Psoas muscle (tissue), 8 donors: ENCODE data around the gene SWAP70. TPM values are rescaled to one million over a fixed set of nuclear protein-coding genes. Genes with fewer than 3 reads are reported as not detected.

Experiments used
- ATAC-seq, 4 donors: fragments of 200-7000 bp; cut with Tn5 transposase; one replicate each; pipeline ENCODE4 v1.9.1; 2020; ENCODE audit warnings: moderate library complexity in 3 of 4, mild to moderate bottlenecking in 2 of 4
- DNase-seq, 2 donors: peaks; one replicate each; pipeline ENCODE4 v3.0.0-alpha.2; 2020
- H3K27ac ChIP-seq: fragments of 200-600 bp; one replicate; pipeline ENCODE4 v1.8.0; 2022
- H3K27me3 ChIP-seq, 3 donors: fragments of 200-600 bp in 1 of 3; one replicate each; pipeline versions ENCODE4 v1.6.1 to v1.8.0; 2013 to 2022; ENCODE audit warnings: low read length in 2 of 3, mild to moderate bottlenecking in 2 of 3, moderate library complexity in 1 of 3; ENCODE audit not compliant: insufficient read depth in 3 of 3
- H3K36me3 ChIP-seq, 2 donors: fragments of 200-600 bp in 1 of 2; one replicate each; pipeline versions ENCODE4 v1.6.1 to v1.8.0; 2013 to 2022; ENCODE audit warnings: low read depth in 1 of 2, mild to moderate bottlenecking in 1 of 2, moderate library complexity in 1 of 2; ENCODE audit not compliant: insufficient read depth in 1 of 2
- H3K4me1 ChIP-seq: fragments of 200-600 bp; one replicate; pipeline ENCODE4 v1.8.0; 2022
- H3K4me3 ChIP-seq: fragments of 200-600 bp; one replicate; pipeline ENCODE4 v1.8.0; 2022; ENCODE audit warnings: mild to moderate bottlenecking
- H3K9me3 ChIP-seq: fragments of 200-600 bp; one replicate; pipeline ENCODE4 v1.8.0; 2022
- whole genome bisulfite sequencing, 3 donors: extraction: QIAGEN DNeasy Blood & Tissue Kit; methylation state at CpG; one replicate each; pipeline versions ENCODE4 v1.1.6 to v1.1.7; 2013; 5-methylcytosine and 5-hydroxymethylcytosine counted together
- intact Hi-C, 2 donors: fragments of 100-400 bp; cut with DNase I; formaldehyde crosslinking; loops; one replicate each; pipeline versions ENCODE4 v1.11.0 to v1.14.2; 2022
- polyA plus RNA-seq, 3 donors: library from polyadenylated mRNA; stranded (reverse); fragments of 200-250 nt; gene quantifications; one replicate each; pipeline ENCODE4 v1.2.3, GENCODE V29; 2013
- total RNA-seq, 4 donors: library from RNA; stranded (reverse); fragmentation: NEBNext Ultra II Directional in 2 of 4; extraction: Animal tissue kit (Norgen Biotek cat#: 25700) in 2 of 4; gene quantifications; one replicate each; pipeline versions ENCODE4 v1.2.1 to v1.2.4, GENCODE V29; 2021 to 2023
- TF ChIP-seq, protein P1 (sequence below): fragments of 200-600 bp; IDR thresholded peaks from one replicate; pipeline ENCODE4 v1.8.0; 2022; ENCODE audit warnings: antibody characterized with exemption
- donor health status: healthy with polysubstance abuse.
- donor health status: DM: no; HTN: no; CAD: no; lungs with moderate emphysema.
- donor health status: Bipolar disorder and iron deficiency.
- donor health status: healthy.
- donor health status: DM: yes; HTN: yes; CAD: no.
- donor health status: DM: no; HTN: no; CAD: no.
- donor health status: DM: no; HTN: no; CAD: no.
- donor health status: DM: yes; HTN: yes; CAD: no.

SWAP70 gene
- total and polyA plus RNA-seq, 7 donors: 4.3 to 13.3 (median 8.2) TPM

DNA sequence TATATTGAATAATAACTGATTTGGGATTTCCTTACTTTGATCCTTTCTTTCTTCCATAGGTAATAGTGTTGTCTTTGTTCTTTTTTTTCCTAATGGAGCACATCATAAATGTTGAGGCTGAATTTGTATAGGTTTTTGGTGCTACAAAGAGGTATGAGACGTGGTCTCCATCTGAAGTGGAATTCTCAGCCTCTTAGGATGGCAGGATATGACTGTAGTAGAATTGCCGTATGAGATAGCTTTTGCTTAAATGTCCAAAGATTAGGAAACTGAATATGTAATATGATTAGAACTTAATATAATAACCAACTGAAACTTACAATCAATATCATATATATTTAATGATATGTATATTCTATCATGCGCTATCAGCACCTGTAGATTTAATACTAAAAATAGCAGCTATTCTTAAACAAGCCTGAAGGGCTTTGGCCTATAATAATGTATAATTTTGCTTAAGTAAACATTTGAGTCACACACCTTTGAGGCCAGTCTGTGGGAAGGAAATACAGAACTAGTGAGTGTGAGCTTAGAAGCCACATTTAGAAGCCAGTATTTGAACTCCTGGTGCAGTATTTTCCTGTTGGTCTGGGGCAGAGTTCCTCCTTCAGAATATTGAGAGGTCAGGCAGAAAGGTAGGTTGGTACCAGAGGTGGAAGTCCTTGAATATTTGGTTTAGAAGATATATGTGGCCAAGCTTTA, 62.6 kb downstream of the SWAP70 start:
- Histone ChIP-seq H3K9me3 (no peaks in the 10 kb centered on the region), H3K4me3 (no peak overlapping the region), H3K27ac (no peak overlapping the region), H3K27me3 (no peaks in the 10 kb centered on the region), H3K36me3 (peaks cover 0 to 16% of the 10 kb centered on the region in 2 donors), H3K4me1 (no peaks in the 10 kb centered on the region)
- intact Hi-C loops: no loop called here
- TF ChIP-seq, protein P1, sequence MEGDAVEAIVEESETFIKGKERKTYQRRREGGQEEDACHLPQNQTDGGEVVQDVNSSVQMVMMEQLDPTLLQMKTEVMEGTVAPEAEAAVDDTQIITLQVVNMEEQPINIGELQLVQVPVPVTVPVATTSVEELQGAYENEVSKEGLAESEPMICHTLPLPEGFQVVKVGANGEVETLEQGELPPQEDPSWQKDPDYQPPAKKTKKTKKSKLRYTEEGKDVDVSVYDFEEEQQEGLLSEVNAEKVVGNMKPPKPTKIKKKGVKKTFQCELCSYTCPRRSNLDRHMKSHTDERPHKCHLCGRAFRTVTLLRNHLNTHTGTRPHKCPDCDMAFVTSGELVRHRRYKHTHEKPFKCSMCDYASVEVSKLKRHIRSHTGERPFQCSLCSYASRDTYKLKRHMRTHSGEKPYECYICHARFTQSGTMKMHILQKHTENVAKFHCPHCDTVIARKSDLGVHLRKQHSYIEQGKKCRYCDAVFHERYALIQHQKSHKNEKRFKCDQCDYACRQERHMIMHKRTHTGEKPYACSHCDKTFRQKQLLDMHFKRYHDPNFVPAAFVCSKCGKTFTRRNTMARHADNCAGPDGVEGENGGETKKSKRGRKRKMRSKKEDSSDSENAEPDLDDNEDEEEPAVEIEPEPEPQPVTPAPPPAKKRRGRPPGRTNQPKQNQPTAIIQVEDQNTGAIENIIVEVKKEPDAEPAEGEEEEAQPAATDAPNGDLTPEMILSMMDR: no peak
- ATAC-seq: no peak
- DNase-seq: no peak
- WGBS, 3 donors: 33 to 68% (median 58%) methylated on average over 3 of the region's 3 CpGs

DNA sequence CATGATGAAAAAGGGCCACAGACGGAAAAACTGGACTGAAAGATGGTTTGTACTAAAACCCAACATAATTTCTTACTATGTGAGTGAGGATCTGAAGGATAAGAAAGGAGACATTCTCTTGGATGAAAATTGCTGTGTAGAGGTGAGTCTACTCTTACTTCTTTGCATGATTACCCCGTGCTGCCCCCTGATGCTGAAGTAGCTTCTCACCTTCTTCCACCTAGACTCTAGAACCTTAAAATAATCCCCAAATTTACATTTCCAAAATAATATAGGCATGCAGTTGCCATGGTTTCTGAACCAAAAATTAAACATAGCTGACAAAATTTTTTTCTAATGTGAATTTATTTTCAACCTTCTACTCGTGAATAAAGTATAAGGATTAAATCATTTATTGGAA, 64.2 kb downstream of the SWAP70 start:
- DNase-seq (no peak), ATAC-seq (no peak)
- Histone ChIP-seq H3K9me3 (no peaks in the 10 kb centered on the region), H3K4me3 (no peak overlapping the region), H3K4me1 (no peaks in the 10 kb centered on the region), H3K27ac (no peak overlapping the region), H3K36me3 (peaks cover 2 to 23% of the 10 kb centered on the region in 2 donors), H3K27me3 (no peaks in the 10 kb centered on the region)
- TF ChIP-seq, protein P1: no peak
- intact Hi-C loops: no loop called here
- WGBS, 3 donors: 88 to 93% (median 89%) methylated on average over 3 of the region's 3 CpGs

DNA sequence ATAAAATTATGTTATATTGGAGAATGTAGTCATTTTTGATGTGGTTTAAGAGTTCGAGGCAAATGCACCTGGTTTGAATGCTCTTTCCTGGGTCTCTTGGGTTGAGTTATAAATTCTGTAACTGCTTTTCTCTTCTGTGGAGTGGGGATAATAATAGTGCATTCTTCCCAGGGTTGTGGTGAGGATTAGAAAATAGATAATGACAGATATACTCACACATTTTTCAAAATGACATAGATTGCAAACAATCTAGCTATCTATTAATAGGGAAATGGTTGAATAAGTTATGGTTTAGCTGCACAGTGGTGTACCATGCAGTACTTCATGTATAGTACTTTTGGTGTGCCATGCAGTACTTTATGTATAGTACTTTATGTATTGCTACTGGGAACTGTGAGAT, 67.4 kb downstream of the SWAP70 start:
- TF ChIP-seq, protein P1: no peak
- DNase-seq (no peak), ATAC-seq (no peak)
- intact Hi-C loops: no loop called here
- no peaks in the 10 kb centered on the region for H3K4me1 ChIP-seq
- 87 to 97% (median 91%) methylated on average over 1 of the region's 1 CpG for WGBS, 3 donors
- peaks cover 5 to 31% of the 10 kb centered on the region in 2 donors for H3K36me3 ChIP-seq
- H3K9me3 ChIP-seq: peaks cover 8% of the 10 kb centered on the region
- H3K27me3 ChIP-seq: no peaks in the 10 kb centered on the region
- H3K4me3 ChIP-seq: no peak overlapping the region
- H3K27ac ChIP-seq: no peak overlapping the region

DNA sequence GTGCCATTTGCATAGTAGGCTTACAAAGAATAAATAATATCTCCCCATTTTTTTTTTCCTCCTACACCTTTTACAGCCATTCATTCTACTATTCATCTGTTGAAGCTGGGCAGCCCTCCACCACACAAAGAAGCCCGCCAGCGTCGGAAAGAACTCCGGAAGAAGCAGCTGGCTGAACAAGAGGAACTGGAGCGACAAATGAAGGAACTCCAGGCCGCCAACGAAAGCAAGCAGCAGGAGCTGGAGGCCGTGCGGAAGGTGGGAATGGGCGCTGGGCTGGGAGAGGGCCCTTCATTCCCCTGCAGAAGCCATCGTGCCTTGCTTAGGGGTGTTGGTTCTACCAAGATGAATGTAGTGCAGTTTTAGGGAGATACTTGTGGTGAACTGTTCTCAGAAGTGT, 68.6 kb downstream of the SWAP70 start:
- DNase-seq (no peak), ATAC-seq (no peak)
- H3K27ac ChIP-seq: no peak overlapping the region
- TF ChIP-seq, protein P1: no peak
- no peaks in the 10 kb centered on the region for H3K27me3 ChIP-seq
- no peaks in the 10 kb centered on the region for H3K4me1 ChIP-seq
- peaks cover 11% of the 10 kb centered on the region for H3K9me3 ChIP-seq
- intact Hi-C loops: no loop called here
- peaks cover 5 to 31% of the 10 kb centered on the region in 2 donors for H3K36me3 ChIP-seq
- WGBS, 3 donors: 83 to 84% (median 83%) methylated on average over 11 of the region's 11 CpGs
- H3K4me3 ChIP-seq: no peak overlapping the region

DNA sequence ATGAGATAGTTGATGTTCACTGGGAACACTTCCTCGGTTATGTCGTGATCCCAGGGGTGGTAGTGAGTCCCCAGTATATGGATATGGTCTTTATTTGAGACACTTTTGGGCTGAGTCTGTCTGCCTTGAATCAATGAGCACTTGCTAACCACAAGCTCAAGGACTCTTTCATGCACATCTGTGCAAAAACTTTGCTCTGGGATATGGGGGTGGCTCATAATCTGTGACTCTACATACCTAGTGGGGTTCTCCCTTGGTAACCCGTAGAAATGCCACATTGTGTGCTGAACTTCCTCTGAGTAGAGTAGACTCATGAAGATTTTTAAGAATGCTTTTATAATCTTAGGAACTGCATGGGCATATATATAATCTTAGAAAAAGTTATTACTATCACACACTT, 69.3 kb downstream of the SWAP70 start:
- H3K4me1 ChIP-seq: no peaks in the 10 kb centered on the region
- 92 to 93% (median 93%) methylated on average over 3 of the region's 3 CpGs for WGBS, 3 donors
- ATAC-seq (no peak), DNase-seq (no peak)
- H3K27me3 ChIP-seq: no peaks in the 10 kb centered on the region
- intact Hi-C loops: no loop called here
- H3K27ac ChIP-seq: no peak overlapping the region
- no peak overlapping the region for H3K4me3 ChIP-seq
- TF ChIP-seq, protein P1: no peak
- H3K36me3 ChIP-seq: peaks cover 5 to 31% of the 10 kb centered on the region in 2 donors
- H3K9me3 ChIP-seq: peaks cover 11% of the 10 kb centered on the region
